KBM-7 (cell line): Measurements from ENCODE around the gene GALK1.

Experiments
- DNase-seq: peaks from one replicate; pipeline ENCODE4 v3.0.0-alpha.2; 2015
- in situ Hi-C: fragments of 300-500 bp; cut with MboI; formaldehyde crosslinking; loops from 2 replicates; pipeline ENCODE4 v1.14.3; 2020; ENCODE audit warnings: low sequenced_read_pairs, low pct_unique_long_range_greater_than_20kb, mixed read lengths

Gene GALK1

GRCh38 chr17:75753514-75754377 lies 11.2 kb downstream of the GALK1 start:
- in situ Hi-C loops, result no loop called here

GRCh38 chr17:75752802-75753513 lies 12.0 kb downstream of the GALK1 start:
- DNase-seq, result no peak
- in situ Hi-C loops, result no loop called here

More at GRCh38 chr17:75753514-75754377, 11.2 kb downstream of the GALK1 start:
- peak; percentile 74 for DNase-seq

GRCh38 chr17:75752405-75752709 lies 12.6 kb downstream of the GALK1 start:
- in situ Hi-C loops, result no loop called here
- DNase-seq, result no peak

GRCh38 chr17:75751676-75752404 lies 13.2 kb downstream of the GALK1 start:
- DNase-seq, result no peak
- in situ Hi-C loops, result no loop called here

- no peak for DNase-seq
- in situ Hi-C loops, result no loop called here
Observed at GRCh38 chr17:75750661-75751423, 14.2 kb downstream of the GALK1 start.

GRCh38 chr17:75749545-75750389 lies 15.2 kb downstream of the GALK1 start:
- in situ Hi-C loops, result loop anchor here (10.0 kb wide), 1 partner anchor 125 kb away; no protein-coding TSS in a partner anchor
- peak; percentile 78 for DNase-seq

- no peak for DNase-seq
- in situ Hi-C loops, result loop anchor here (10.0 kb wide), 1 partner anchor 124 kb away; no protein-coding TSS in a partner anchor
Observed at GRCh38 chr17:75748706-75749105, 16.3 kb downstream of the GALK1 start.

GRCh38 chr17:75743625-75744206 lies 21.3 kb downstream of the GALK1 start:
- in situ Hi-C loops, result loop anchor here (10.0 kb wide), 1 partner anchor 119 kb away; no protein-coding TSS in a partner anchor
- no peak for DNase-seq

GRCh38 chr17:75742337-75742736 lies 22.7 kb downstream of the GALK1 start:
- in situ Hi-C loops, result loop anchor here (10.0 kb wide), 1 partner anchor 118 kb away; no protein-coding TSS in a partner anchor

GRCh38 chr17:75740631-75741077 lies 24.3 kb downstream of the GALK1 start:
- DNase-seq, result no peak
- in situ Hi-C loops, result loop anchor here (10.0 kb wide), 1 partner anchor 116 kb away; no protein-coding TSS in a partner anchor

More at GRCh38 chr17:75742337-75742736, 22.7 kb downstream of the GALK1 start:
- DNase-seq, result no peak

- in situ Hi-C loops, result loop anchor here (10.0 kb wide), 1 partner anchor 115 kb away; no protein-coding TSS in a partner anchor
- DNase-seq, result no peak
Observed at GRCh38 chr17:75740215-75740614, 24.8 kb downstream of the GALK1 start.

GRCh38 chr17:75739801-75740200 lies 25.2 kb downstream of the GALK1 start:
- in situ Hi-C loops, result loop anchor here (10.0 kb wide), 1 partner anchor 115 kb away; no protein-coding TSS in a partner anchor
- no peak for DNase-seq

GRCh38 chr17:75739174-75739573 lies 25.8 kb downstream of the GALK1 start:
- in situ Hi-C loops, result no loop called here

GRCh38 chr17:75738218-75738802 lies 26.7 kb downstream of the GALK1 start:
- in situ Hi-C loops, result no loop called here
- DNase-seq, result peak; percentile 53

More at GRCh38 chr17:75739174-75739573, 25.8 kb downstream of the GALK1 start:
- DNase-seq, result no peak

GRCh38 chr17:75737133-75737962 lies 27.6 kb downstream of the GALK1 start:
- no peak for DNase-seq
- in situ Hi-C loops, result no loop called here

- in situ Hi-C loops, result no loop called here
- DNase-seq, result no peak
Observed at GRCh38 chr17:75736173-75736835, 28.7 kb downstream of the GALK1 start.
